Heart left ventricle (tissue), 16 donors: Measurements from ENCODE around the gene FANCE. TPM values are rescaled to one million over a fixed set of nuclear protein-coding genes. Genes with fewer than 3 reads are reported as not detected.

Experiments
- ATAC-seq, 4 donors: fragments of 200-7000 bp; cut with Tn5 transposase; one replicate each; pipeline ENCODE4 v1.9.1; 2020 to 2022; ENCODE audit warnings: moderate library complexity in 4 of 4, mild to moderate bottlenecking in 3 of 4, moderate number of reproducible peaks in 1 of 4
- DNase-seq, 5 donors: peaks; one replicate each; pipeline ENCODE4 v3.0.0-alpha.2; 2020
- H3K27ac ChIP-seq, 12 donors: fragments of 200-600 bp; sonication (generic) in 4 of 12; one replicate each; pipeline versions ENCODE4 v1.5.0 to v1.8.0; 2016 to 2022; ENCODE audit warnings: mild to moderate bottlenecking in 2 of 12
- H3K27me3 ChIP-seq, 9 donors: fragments of 200-600 bp; sonication (generic) in 2 of 9; one replicate each; pipeline versions ENCODE4 v1.5.1 to v1.8.0; 2016 to 2022; ENCODE audit warnings: mild to moderate bottlenecking in 3 of 9
- H3K36me3 ChIP-seq, 9 donors: fragments of 200-600 bp; sonication (generic) in 2 of 9; one replicate each; pipeline versions ENCODE4 v1.5.0 to v1.8.0; 2018 to 2022; ENCODE audit warnings: mild to moderate bottlenecking in 2 of 9
- H3K4me1 ChIP-seq, 12 donors: fragments of 200-600 bp; sonication (generic) in 4 of 12; one replicate each; pipeline versions ENCODE4 v1.5.0 to v1.8.0; 2016 to 2022; ENCODE audit warnings: mild to moderate bottlenecking in 3 of 12
- H3K4me3 ChIP-seq, 12 donors: fragments of 200-600 bp; sonication (generic) in 4 of 12; one replicate each; pipeline versions ENCODE4 v1.5.0 to v1.8.0; 2017 to 2022; ENCODE audit warnings: mild to moderate bottlenecking in 9 of 12, moderate library complexity in 4 of 12
- H3K9me3 ChIP-seq, 12 donors: fragments of 200-600 bp; sonication (generic) in 4 of 12; one replicate each; pipeline versions ENCODE4 v1.5.0 to v1.8.0; 2016 to 2022; ENCODE audit warnings: mild to moderate bottlenecking in 1 of 12
- CTCF ChIP-seq, 12 donors: fragments of 200-600 bp; sonication (generic) in 4 of 12; IDR thresholded peaks; one replicate each; pipeline versions ENCODE4 v1.5.0 to v1.8.0; 2018 to 2022; ENCODE audit warnings: antibody characterized with exemption in 12 of 12, mild to moderate bottlenecking in 5 of 12
- POLR2A ChIP-seq, 2 donors: fragments of 450-650 bp; IDR thresholded peaks; one replicate each; pipeline ENCODE4 v1.6.1; 2017; ENCODE audit warnings: antibody characterized with exemption in 2 of 2, mild to moderate bottlenecking in 2 of 2, moderate library complexity in 2 of 2
- WGBS, 4 donors: extraction: QIAGEN DNeasy Blood & Tissue Kit in 2 of 4; methylation state at CpG; one replicate each; pipeline versions ENCODE4 v1.1.5 to v1.1.7; 2013 to 2018; 5-methylcytosine and 5-hydroxymethylcytosine counted together
- intact Hi-C, 10 donors: fragments of 100-400 bp; cut with DNase I; formaldehyde crosslinking; loops; one replicate each; pipeline versions ENCODE4 v1.11.1 to v1.14.2; 2022
- polyA plus RNA-seq, 2 donors: library from polyadenylated mRNA; stranded (reverse); fragments of 200-250 nt; gene quantifications; one replicate each; pipeline ENCODE4 v1.2.3, GENCODE V29; 2013
- total RNA-seq, 9 donors: library from RNA; depleted of rRNA in 2 of 9; stranded (reverse); fragments of >200 nt in 2 of 9; fragmentation: NEBNext Ultra II Directional in 3 of 9; extraction: Animal tissue kit (Norgen Biotek cat#: 25700) in 3 of 9; gene quantifications; one replicate each; pipeline versions ENCODE4 v1.1.0 to v1.2.4, GENCODE V29; 2016 to 2023
- donor health status: ischemic (EF 13 %, LVEDD 7.1; RV severe dilation, severe dysfunction).
- donor health status: healthy with polysubstance abuse.
- donor health status: DM: no; HTN: yes; CAD: no.
- donor health status: DM: no; HTN: no; CAD: no.
- donor health status: ischemic (EF 25% LVEDD 6.9; RV normal size, moderate dysfunction).
- donor health status: ischemic (EF 25% LVEDD 5.7; RV mildly dilated, moderate dysfunction).
- donor health status: healthy.
- donor health status: DM: yes; HTN: yes; CAD: no.
- donor health status: ischemic (EF 35%, LVEDD 5.7; RV mildly dilated, moderate dysfunction).
- donor health status: nonischemic (EF 11% LVEDD 7.7; RV severe dilation, severe dysfunction).
- donor health status: DM: yes; HTN: yes; CAD: no.
- donor health status: PGD.
- donor health status: ischemic (EF 29% LVEDD 5.4; RV normal size, mild dysfunction).
- donor health status: nonischemic (EF 23%, LVEDD 6.1; RV moderate dilation, normal function).

Gene FANCE
- total and polyA plus RNA-seq, 11 donors: 1.3 to 4.6 (median 3.6) TPM

- DNase-seq: no peak
- peaks cover 0 to 22% (median 0%) of the 10 kb centered on the region in 9 donors for H3K27me3 ChIP-seq
- TF ChIP-seq CTCF (IDR thresholded peaks at IDR 0.05): no peak
- no peak for TF ChIP-seq POLR2A (IDR thresholded peaks at IDR 0.05)
- H3K4me1 ChIP-seq: peaks cover 0 to 86% (median 57%) of the 10 kb centered on the region in 12 donors
- no peaks in the 10 kb centered on the region for H3K36me3 ChIP-seq
- intact Hi-C loops: no loop called here
- no peak for ATAC-seq
- H3K4me3 ChIP-seq: no peak overlapping the region
- H3K9me3 ChIP-seq: no peaks in the 10 kb centered on the region
- 45 to 54% (median 49%) methylated on average over 4 to 5 of the region's 5 CpGs for WGBS, 4 donors
- H3K27ac ChIP-seq: peak overlapping the region in 10 of 12 donors; percentile 5 to 100 (median 89)
These were observed 39.6 kb downstream of the FANCE start for GRCh38 chr6:35491558-35492257.

GRCh38 chr6:35492258-35492973 is 40.3 kb downstream of the FANCE start:
- intact Hi-C loops: no loop called here
- peaks cover 0 to 25% (median 0%) of the 10 kb centered on the region in 9 donors for H3K27me3 ChIP-seq
- peaks cover 0 to 80% (median 56%) of the 10 kb centered on the region in 12 donors for H3K4me1 ChIP-seq
- TF ChIP-seq POLR2A (IDR thresholded peaks at IDR 0.05) (no peak), CTCF (IDR thresholded peaks at IDR 0.05) (no peak)
- no peak for ATAC-seq
- WGBS, 4 donors: 45 to 57% (median 53%) methylated on average over 5 to 7 of the region's 7 CpGs
- no peak overlapping the region for H3K4me3 ChIP-seq
- H3K27ac ChIP-seq: peak overlapping the region in 9 of 12 donors; percentile 2 to 100 (median 89)
- peak in 1 of 5 donors; percentile 27 for DNase-seq
- H3K36me3 ChIP-seq: no peaks in the 10 kb centered on the region
- H3K9me3 ChIP-seq: no peaks in the 10 kb centered on the region

GRCh38 chr6:35492974-35493284 is 40.8 kb downstream of the FANCE start:
- Histone ChIP-seq H3K4me3 (no peak overlapping the region), H3K36me3 (no peaks in the 10 kb centered on the region), H3K4me1 (peaks cover 0 to 81% (median 55%) of the 10 kb centered on the region in 12 donors), H3K9me3 (no peaks in the 10 kb centered on the region), H3K27me3 (peaks cover 0 to 30% (median 0%) of the 10 kb centered on the region in 9 donors), H3K27ac (peak overlapping the region in 2 of 12 donors; percentile 96 to 100)
- 83 to 86% (median 85%) methylated on average over 7 of the region's 7 CpGs for WGBS, 4 donors
- DNase-seq (peak in 1 of 5 donors; percentile 24), ATAC-seq (no peak)
- intact Hi-C loops: no loop called here
- no peak for TF ChIP-seq CTCF (IDR thresholded peaks at IDR 0.05)
- no peak for TF ChIP-seq POLR2A (IDR thresholded peaks at IDR 0.05)

- Histone ChIP-seq H3K27me3 (peaks cover 0 to 35% (median 0%) of the 10 kb centered on the region in 9 donors), H3K27ac (peak overlapping the region in 2 of 12 donors; percentile 96 to 100), H3K36me3 (no peaks in the 10 kb centered on the region), H3K4me3 (no peak overlapping the region), H3K9me3 (no peaks in the 10 kb centered on the region), H3K4me1 (peaks cover 0 to 82% (median 56%) of the 10 kb centered on the region in 12 donors)
- DNase-seq (peak in 1 of 5 donors; percentile 15), ATAC-seq (no peak)
- intact Hi-C loops: no loop called here
- 81 to 86% (median 84%) methylated on average over 28 of the region's 28 CpGs for WGBS, 4 donors
- TF ChIP-seq CTCF (IDR thresholded peaks at IDR 0.05): no peak
- no peak for TF ChIP-seq POLR2A (IDR thresholded peaks at IDR 0.05)
These were observed 41.3 kb downstream of the FANCE start for GRCh38 chr6:35493307-35493983.
